GM19455 (cell line): ENCODE results near the gene SUPV3L1.
"Not testable (repeated sequence)": the region's sequence is repeated elsewhere in the genome, so short reads cannot be mapped to it uniquely, and the experiment has no call there.

ENCODE experiments used
- ATAC-seq: cut with Tn5 transposase; IDR thresholded peaks from one replicate; pipeline ENCODE4 v1.9.1; 2021; ENCODE audit not compliant: unreplicated experiment

Gene SUPV3L1

DNA sequence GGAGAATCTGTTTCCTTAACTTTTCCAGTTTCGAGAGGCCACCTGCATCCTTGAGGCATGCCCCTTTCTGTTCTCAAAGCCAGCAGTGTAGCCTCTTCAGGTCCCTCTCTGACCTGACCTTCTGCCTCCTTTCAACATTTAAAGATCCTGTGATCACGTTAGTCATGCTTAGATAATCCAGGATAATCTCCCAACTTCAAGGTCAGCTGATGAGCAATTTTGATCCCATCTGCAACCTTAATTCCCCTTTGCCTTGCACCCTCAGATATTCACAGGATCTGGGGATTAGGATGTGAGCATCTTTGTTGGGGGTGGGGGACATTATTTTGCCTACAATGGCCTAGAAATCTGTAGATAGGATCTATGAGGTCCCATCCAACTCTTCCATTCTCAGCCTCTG, 48.1 kb downstream of the SUPV3L1 start:
- no peak for ATAC-seq

DNA sequence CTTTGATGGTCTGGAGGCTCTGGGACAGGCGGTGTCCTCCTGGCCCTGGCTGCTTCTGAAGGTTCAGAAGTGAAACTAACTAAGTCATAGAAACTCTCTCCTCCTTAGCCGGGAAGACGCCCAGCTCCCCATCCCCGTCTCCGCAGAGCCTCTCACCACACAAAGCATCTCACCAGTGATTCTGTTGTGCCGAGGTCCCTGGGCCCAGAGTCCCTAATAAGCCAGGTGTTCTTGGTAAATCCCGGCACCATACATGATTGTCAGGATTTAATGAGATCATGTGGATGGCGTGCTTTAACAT, 49.5 kb downstream of the SUPV3L1 start:
- ATAC-seq, result no peak

DNA sequence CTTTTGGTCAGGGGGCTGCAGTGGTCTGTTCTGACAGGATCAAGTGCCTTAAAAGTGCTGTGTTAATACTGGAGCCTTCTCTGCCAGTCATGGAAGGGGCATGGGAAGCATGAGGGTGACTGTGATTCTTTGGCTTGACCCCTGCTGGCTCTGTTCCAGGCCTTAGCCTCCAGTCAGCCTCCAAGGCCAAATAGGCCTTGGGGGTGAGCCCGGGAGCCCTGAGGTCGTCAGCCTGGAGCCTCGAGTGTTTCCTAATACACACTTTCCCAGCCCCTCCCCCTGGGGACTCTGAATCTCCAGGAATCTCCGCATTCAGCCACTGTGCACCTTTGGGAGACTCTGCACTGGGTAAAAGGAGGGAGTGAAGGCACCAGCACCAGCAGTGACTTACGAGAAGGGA, 50.1 kb downstream of the SUPV3L1 start:
- no peak for ATAC-seq

GRCh38 chr10:69232252-69232651, 52.2 kb downstream of the SUPV3L1 start:
- no peak for ATAC-seq

DNA sequence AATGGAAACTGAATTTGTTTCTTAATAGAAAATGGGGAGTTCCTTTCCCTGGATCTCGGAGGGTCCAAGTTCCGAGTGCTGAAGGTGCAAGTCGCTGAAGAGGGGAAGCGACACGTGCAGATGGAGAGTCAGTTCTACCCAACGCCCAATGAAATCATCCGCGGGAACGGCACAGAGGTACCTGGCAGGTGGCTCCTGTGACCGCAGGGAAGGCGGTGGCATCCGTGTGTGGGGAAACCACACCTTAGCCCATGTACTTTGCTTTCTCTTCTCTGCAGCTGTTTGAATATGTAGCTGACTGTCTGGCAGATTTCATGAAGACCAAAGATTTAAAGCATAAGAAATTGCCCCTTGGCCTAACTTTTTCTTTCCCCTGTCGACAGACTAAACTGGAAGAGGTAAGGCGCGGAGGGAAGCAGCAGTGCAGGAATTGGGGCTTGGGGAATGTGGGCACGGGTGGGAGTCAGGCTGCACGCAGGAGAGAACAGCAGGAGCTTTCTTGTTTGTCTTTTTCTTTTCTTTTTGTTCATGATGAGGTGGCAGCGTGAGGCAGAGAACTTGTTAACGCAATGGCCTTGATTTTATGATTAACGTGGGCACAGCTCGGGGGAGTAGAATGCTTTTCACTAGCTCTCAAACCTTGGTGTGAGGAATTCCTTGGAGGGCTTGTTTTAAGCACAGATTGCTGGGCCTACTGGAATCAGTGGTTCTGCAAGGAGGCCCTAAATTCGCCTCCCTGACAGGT, 52.9 kb downstream of the SUPV3L1 start:
- no peak for ATAC-seq

GRCh38 chr10:69234447-69234846, 54.4 kb downstream of the SUPV3L1 start:
- no peak for ATAC-seq

DNA sequence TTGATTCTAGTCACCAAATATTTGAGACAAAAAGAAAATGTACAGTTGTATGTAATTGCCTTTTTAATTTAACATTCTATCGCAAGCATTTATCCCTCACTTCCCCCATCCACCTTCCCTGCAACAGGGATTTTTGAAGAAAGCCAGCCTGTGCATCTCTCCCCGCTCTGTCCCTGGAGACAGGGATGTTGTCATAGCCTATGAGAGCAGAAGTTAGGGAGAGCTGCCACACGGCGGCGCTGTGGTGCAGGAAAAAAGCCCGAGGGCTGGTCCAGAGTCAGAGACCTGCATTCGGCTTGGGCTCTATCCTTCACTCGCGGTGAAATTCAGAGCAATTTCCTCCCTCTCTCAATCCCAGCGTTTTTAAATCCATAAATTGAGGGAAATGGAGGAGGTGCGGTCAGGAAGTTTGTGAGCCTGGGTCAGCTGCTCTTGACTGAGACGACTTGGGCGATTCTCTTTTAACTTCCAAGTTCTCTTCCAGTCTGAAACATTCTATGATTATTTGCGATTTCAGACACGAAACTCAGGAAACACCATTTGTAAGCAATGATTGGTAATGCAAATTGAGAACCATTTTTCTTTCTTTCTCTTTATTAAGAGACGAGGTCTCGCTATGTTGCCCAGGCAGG, 57.6 kb downstream of the SUPV3L1 start:
- ATAC-seq, result peak; percentile 86

DNA sequence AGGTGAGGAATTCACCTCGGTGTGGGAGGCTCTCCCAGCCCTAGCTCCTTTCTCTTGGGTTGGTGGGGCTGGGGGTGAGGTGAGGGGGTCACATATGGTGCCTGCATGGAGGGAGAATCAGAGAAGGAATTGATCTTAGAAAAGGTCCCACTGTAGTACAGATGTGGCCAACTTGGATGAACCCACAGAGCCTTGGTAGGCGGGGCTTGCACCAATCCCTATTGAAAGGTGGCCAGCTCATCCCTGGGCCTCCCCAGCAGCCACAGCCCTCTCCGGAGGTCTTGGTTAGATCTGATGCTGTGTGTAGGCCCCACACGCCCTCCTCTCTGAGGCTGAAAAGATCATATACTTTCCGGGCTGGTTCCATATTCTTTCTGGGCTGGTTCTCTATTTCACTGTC, 59.1 kb downstream of the SUPV3L1 start:
- ATAC-seq, result no peak

DNA sequence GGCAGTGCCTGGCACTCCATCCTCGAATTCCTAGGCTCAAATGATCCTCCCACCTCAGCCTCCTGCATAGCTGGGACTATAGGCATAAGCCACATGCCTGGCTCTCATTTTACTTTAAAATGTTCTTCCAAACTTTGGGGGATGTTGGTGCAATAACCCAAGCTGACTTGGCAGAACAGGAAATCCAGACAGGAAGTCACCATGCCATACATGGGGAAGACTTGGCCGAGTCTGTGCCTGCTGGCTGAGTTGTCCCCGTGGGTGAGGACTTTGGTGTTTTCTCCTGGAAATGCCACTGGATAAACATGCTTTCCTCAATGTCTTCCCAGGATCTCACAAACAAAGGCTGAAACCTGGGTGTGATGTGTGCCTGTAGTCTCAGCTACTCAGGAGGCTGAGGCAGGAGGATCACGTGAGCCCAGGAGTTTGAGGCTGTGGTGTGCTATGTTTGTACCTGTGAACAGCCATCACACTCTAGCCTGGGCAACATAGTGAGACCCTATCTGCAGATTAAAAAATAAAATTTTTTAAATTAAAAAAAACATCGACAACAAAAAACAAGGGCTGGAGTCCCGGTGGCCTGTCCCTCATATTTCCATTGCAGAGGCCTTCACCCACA, 59.9 kb downstream of the SUPV3L1 start:
- ATAC-seq, result no peak

GRCh38 chr10:69240455-69240854, 60.4 kb downstream of the SUPV3L1 start:
- ATAC-seq, result no peak

DNA sequence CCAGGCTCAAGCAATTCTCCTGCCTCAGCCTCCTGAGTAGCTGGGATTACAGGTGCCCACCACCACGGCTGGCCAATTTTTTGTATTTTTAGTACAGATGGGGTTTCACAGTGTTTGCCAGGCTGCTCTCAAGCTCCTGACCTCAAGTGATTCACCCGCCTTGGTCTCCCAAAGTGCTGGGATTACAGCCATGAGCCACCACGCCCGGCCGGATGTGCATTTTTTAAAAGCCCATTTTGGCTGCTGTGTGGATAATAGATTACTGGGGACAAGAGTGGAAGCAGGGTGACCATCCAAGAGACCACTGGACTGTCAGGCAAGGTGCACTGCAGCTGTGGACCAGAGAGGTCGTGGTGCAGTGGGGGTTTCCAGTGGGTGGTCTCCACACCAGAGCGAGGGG, 61.5 kb downstream of the SUPV3L1 start:
- ATAC-seq, result no peak

DNA sequence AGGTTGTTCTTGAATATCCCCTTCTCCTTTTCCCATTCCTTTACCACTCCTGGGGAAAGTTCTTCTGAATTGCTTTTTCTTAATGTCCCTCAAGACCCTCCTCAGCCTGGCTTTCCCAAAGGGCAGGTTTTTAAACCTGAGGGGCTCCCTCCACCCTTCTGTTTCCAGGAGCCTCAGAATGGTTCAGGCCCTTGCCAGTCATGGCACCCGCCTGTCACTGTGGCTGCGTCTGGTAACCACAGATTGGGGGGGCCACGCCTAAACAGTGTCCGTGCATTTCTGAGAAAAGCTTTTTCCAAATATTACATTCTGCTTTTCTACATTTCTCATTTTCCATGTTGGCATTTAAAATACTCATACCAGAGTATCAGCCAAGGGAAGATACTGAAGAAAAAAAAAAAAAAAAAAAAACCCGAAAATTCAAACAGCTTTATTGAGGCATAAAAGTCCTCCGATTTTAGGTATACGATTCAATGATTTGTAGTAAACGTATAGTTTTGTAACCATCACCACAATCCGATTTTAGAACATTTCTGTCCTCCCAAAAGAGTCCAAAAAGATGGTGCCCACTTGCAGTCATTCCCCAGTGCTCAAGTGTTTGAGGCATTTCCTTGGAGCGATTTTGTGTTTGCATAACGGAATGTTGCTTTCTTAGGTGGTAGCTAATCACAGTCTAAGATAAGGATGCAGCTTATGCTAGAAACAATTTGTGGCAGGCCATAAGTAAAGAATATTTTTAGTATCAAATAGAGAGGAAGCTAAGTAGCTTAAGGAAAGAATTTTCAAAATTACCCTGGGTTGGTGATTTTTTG, 62.2 kb downstream of the SUPV3L1 start:
- ATAC-seq, result no peak

- ATAC-seq, result no peak
Measured at GRCh38 chr10:69242852-69243212, 62.8 kb downstream of the SUPV3L1 start.

- no peak for ATAC-seq
Measured at GRCh38 chr10:69243817-69244216, 63.8 kb downstream of the SUPV3L1 start.

DNA sequence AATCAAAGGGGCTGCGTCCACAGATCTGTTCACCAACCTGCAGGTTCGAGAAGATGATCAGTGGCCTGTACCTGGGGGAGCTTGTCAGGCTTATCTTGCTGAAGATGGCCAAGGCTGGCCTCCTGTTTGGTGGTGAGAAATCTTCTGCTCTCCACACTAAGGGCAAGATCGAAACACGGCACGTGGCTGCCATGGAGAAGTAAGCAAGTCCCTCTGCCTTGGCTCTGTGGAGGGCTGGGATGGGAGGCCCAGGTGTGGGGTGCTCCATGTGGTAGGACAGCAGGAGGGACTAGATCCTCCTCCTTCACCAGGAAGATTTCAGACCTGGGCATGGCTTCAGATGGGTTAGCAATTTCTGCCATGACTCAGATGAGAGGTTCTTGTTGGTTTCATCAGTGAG, 66.0 kb downstream of the SUPV3L1 start:
- ATAC-seq, result no peak

GRCh38 chr10:69246581-69247312, 66.7 kb downstream of the SUPV3L1 start:
- no peak for ATAC-seq

DNA sequence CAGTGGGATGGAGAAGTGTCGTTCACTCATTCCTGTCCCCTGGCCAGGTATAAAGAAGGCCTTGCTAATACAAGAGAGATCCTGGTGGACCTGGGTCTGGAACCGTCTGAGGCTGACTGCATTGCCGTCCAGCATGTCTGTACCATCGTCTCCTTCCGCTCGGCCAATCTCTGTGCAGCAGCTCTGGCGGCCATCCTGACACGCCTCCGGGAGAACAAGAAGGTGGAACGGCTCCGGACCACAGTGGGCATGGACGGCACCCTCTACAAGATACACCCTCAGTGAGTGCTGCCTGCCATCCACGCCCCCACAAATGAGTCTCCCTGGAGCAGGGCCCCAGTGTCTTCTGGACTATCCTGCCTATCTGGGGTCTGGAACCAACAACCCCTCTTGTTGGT, 67.3 kb downstream of the SUPV3L1 start:
- ATAC-seq, result no peak

DNA sequence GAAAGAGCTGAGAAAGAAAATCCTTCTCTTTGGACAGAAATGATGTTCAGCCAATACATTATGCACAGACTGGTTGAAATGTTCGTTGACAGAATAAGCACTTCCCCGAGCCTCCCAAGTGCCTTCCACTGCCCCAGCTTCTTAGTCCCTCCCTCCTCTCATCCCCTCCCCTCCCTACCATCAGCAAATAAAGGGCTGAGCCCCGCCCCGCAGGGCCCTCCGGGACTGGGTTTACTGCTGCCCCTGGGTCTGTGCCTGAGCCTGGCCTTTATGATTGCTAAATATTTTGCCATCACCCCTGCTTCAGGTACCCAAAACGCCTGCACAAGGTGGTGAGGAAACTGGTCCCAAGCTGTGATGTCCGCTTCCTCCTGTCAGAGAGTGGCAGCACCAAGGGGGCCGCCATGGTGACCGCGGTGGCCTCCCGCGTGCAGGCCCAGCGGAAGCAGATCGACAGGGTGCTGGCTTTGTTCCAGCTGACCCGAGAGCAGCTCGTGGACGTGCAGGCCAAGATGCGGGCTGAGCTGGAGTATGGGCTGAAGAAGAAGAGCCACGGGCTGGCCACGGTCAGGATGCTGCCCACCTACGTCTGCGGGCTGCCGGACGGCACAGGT, 68.2 kb downstream of the SUPV3L1 start:
- no peak for ATAC-seq

- ATAC-seq, result no peak
Measured at GRCh38 chr10:69250041-69250440, 70.0 kb downstream of the SUPV3L1 start.

- not testable (repeated sequence) for ATAC-seq
Measured at GRCh38 chr10:69251417-69251816, 71.4 kb downstream of the SUPV3L1 start.

DNA sequence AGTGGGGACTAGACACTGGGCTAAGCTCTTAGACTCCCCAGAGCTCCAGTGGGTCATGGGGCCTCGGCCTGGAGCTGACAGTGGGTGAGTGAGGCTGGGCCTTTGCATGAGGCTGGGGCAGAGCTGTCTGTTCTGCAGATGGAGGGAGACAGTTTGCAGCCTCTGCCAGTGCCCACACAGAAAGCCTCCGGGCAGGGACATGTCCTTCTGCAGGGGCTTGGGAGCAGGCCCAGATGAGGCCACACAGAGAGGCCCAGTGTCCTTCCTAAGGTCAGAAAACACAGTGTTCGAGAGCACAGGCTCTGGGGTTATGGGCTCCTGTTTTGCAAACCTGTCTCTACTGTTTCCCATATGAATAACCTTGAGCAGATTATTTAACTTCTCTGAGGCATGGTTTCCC, 73.1 kb downstream of the SUPV3L1 start:
- no peak for ATAC-seq
